Duodenal mucosa (tissue), 2 donors: ENCODE data around the gene EXOSC10.
"Not testable (repeated sequence)": the region's sequence is repeated elsewhere in the genome, so short reads cannot be mapped to it uniquely, and the experiment has no call there.

Experiments used
- H3K27ac ChIP-seq: one replicate; pipeline ENCODE4 v1.7.0; 2013; ENCODE audit warnings: low read depth, low read length
- H3K27me3 ChIP-seq, 2 donors: one replicate each; pipeline ENCODE4 v1.7.0; 2013; ENCODE audit warnings: low read length in 2 of 2, control low read depth in 1 of 2; ENCODE audit not compliant: insufficient read depth in 2 of 2, control insufficient read depth in 1 of 2
- H3K36me3 ChIP-seq, 2 donors: one replicate each; pipeline ENCODE4 v1.7.0; 2013; ENCODE audit warnings: low read length in 2 of 2, control low read depth in 1 of 2; ENCODE audit not compliant: insufficient read depth in 2 of 2, control insufficient read depth in 1 of 2
- H3K4me1 ChIP-seq, 2 donors: one replicate each; pipeline ENCODE4 v1.7.0; 2013; ENCODE audit warnings: low read length in 2 of 2, control low read depth in 1 of 2; ENCODE audit not compliant: insufficient read depth in 2 of 2, control insufficient read depth in 1 of 2
- H3K4me3 ChIP-seq, 2 donors: one replicate each; pipeline ENCODE4 v1.7.0; 2013; ENCODE audit warnings: low read length in 2 of 2, low read depth in 1 of 2
- H3K9ac ChIP-seq, 2 donors: one replicate each; pipeline ENCODE4 v1.7.0; 2013; ENCODE audit warnings: low read length in 2 of 2, low read depth in 1 of 2
- H3K9me3 ChIP-seq, 2 donors: one replicate each; pipeline ENCODE4 v1.7.0; 2013; ENCODE audit warnings: low read length in 2 of 2, control low read depth in 1 of 2; ENCODE audit not compliant: control insufficient read depth in 1 of 2

The EXOSC10 gene

DNA sequence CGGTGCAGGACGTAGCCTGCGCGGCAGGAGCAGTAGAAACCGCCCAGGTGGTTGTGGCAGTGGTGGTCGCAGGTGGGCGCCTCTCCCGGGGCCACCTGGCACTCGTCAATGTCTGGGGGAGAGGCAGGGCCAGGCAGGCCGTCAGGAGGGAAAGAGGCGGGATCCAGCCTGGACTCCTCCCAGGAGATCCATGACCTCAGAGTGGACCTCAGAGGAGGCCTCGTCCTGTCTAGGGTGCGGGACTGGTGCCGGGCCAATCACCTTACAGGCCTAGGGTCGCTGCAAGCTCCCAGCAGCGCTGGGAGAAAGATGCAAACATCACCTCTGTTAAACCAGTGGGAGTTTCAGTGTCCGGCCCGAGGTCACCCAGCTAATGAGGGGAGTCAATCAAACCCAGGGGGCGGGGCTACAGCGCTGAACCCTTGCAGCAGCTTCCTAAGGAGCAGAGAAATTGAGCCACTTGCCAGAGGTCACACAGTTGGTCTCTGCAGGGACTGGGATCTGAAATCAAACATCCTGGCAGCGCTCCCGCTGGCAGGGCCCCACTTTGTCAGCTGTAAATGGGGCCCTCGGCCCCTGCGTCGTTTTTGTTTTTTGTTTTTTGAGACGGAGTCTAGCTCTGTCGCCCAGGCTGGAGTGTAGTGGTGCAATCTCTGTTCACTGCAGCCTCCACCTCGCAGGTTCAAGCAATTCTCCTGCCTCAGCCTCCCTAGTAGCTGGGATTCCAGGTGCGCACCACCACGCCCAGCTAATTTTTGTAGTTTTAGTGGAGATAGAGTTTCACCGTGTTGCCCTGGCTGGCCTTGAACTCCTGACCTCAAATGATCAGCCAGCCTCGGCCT is 54.0 kb downstream of the EXOSC10 start:
- H3K27me3 ChIP-seq = no peaks in the 10 kb centered on the region
- no peak overlapping the region for H3K27ac ChIP-seq
- H3K4me3 ChIP-seq = no peak overlapping the region
- no peak overlapping the region for H3K9ac ChIP-seq
- H3K36me3 ChIP-seq = no peaks in the 10 kb centered on the region
- no peaks in the 10 kb centered on the region for H3K9me3 ChIP-seq
- H3K4me1 ChIP-seq = no peaks in the 10 kb centered on the region

DNA sequence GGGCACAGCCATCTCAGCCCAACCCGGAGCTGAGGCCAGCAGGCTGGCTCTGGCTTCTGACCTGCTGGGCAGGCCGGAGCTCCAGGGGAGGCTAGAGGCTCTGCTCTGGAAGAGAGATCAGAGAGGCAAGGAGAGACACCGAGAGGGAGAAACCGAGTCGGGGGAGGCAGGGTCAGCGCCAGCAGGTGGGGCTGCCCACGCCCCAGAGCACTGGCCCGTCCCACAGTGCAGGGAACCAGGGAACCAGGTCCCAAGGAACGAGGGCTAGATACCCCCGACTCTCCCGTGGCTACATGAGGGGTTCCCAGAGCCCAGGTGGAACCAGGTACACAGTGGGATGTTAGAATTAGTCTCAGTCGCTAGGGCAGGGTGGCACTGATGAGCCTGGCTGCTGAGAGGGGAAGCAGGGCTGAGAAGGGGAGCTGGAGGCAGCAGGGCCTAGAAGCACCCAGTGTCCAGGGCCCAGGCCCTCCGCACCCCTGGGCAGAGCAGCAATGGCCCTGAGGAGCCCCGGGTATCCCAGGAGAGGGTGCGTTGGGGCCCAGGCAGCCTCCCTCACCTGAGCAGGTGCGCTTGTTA is 54.7 kb downstream of the EXOSC10 start:
- H3K27me3 ChIP-seq = no peaks in the 10 kb centered on the region
- H3K27ac ChIP-seq = no peak overlapping the region
- H3K4me1 ChIP-seq = no peaks in the 10 kb centered on the region
- no peaks in the 10 kb centered on the region for H3K36me3 ChIP-seq
- H3K4me3 ChIP-seq = no peak overlapping the region
- no peak overlapping the region for H3K9ac ChIP-seq
- no peaks in the 10 kb centered on the region for H3K9me3 ChIP-seq

DNA sequence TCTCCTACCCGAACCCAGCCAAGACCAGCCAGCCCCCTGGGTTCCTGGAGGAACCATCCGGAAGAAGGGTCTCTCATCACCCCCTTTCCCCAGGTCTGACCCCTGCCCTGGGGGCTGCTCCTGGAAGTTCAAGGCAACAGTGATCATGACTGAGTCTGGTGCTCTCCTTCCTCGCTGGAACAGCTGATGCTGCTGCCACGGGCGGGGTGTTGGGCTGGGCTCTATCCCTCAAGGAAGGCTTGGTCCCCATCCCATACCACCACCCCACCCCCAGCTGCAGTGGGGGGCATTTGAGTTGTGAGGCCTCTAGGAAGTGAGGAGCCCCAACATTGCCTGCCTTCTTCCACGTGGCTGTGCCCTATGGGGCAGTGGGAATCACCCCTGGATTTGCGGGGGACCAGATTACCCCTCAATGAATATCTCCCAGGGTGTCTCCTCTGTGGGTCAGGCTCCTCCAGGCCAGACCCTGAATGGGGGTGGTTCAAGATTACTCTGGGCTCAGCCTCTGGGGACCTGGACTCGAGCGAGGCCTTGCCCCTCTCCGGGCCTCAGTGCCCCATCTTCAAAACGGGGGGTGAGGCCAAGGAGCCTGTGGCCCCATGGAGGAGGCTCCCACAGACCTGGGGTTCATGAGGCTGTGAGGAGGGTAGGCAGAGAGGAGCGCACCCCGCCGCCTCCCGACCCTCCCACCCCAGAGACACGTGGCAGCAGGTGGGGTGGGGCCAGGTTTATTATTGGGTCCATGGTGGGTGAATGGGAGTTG is 55.4 kb downstream of the EXOSC10 start:
- no peaks in the 10 kb centered on the region for H3K4me1 ChIP-seq
- no peak overlapping the region for H3K4me3 ChIP-seq
- no peak overlapping the region for H3K27ac ChIP-seq
- no peak overlapping the region for H3K9ac ChIP-seq
- H3K9me3 ChIP-seq = no peaks in the 10 kb centered on the region
- no peaks in the 10 kb centered on the region for H3K27me3 ChIP-seq
- H3K36me3 ChIP-seq = no peaks in the 10 kb centered on the region

GRCh38 chr1:11042995-11043874 is 56.4 kb downstream of the EXOSC10 start:
- Histone ChIP-seq H3K36me3 (no peaks in the 10 kb centered on the region), H3K27me3 (no peaks in the 10 kb centered on the region), H3K4me1 (no peaks in the 10 kb centered on the region), H3K4me3 (no peak overlapping the region), H3K27ac (no peak overlapping the region), H3K9ac (no peak overlapping the region), H3K9me3 (no peaks in the 10 kb centered on the region)

GRCh38 chr1:11042065-11042464 is 57.6 kb downstream of the EXOSC10 start:
- no peak overlapping the region for H3K4me3 ChIP-seq
- no peaks in the 10 kb centered on the region for H3K9me3 ChIP-seq
- H3K4me1 ChIP-seq = no peaks in the 10 kb centered on the region
- H3K27me3 ChIP-seq = no peaks in the 10 kb centered on the region
- H3K27ac ChIP-seq = no peak overlapping the region
- H3K36me3 ChIP-seq = no peaks in the 10 kb centered on the region
- H3K9ac ChIP-seq = no peak overlapping the region

DNA sequence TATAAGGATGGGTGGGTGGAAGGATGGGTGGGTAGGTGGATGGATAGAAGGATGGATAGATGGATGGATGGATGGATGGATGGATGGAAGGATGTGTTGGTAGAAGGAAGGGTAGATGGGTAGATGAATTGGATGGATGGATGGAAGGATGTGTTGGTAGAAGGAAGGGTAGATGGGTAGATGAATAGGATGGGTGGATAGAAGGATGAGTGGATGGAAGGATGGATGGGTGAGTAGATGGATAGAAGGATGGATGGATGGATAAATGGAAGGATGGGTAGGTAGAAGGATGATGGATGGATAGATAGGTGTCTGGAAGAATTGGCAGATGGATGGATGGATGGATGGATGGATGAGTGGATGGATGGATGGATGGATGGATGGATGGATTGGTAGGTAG is 58.6 kb downstream of the EXOSC10 start:
- H3K9ac ChIP-seq = no peak overlapping the region
- no peaks in the 10 kb centered on the region for H3K27me3 ChIP-seq
- H3K4me3 ChIP-seq = no peak overlapping the region
- no peaks in the 10 kb centered on the region for H3K4me1 ChIP-seq
- H3K36me3 ChIP-seq = no peaks in the 10 kb centered on the region
- no peak overlapping the region for H3K27ac ChIP-seq
- no peaks in the 10 kb centered on the region for H3K9me3 ChIP-seq

- not testable (repeated sequence) for H3K4me1 ChIP-seq
Measured at GRCh38 chr1:11040105-11040429, 59.6 kb downstream of the EXOSC10 start.

DNA sequence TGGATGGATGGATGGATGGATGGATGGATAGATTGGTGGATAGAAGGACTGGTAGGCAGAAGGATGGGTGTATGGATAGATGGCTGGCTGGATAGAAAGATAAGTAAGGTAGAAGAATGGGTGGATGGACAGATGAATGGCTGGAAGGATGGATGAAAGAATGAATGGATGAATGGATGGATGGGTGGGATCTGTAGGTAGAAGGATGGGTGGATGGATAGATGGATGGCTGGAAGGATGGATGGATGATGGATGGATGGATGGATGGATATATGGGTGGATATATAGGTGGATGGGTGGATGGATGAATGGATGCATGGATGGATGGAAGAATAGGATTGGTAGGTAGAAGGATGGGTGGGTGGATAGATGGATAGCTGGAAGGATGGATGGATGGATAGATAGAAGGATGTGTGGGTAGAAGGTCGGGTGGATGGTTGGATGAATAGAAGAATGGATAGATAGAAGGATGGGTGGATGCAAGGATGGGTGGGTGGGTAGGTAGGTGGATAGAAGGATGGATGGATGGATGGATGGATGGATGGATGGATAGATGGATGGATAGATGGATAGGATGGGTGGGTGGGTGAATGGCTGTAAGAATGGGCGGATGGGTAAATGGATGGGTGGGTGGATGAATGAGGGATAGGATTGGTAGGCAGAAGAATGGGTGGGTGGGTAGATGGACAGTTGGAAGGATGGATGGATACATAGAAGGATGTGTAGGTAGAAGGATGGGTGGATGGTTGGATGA is 60.1 kb downstream of the EXOSC10 start:
- H3K4me3 ChIP-seq = no peak overlapping the region
- no peaks in the 10 kb centered on the region for H3K4me1 ChIP-seq
- H3K9me3 ChIP-seq = no peaks in the 10 kb centered on the region
- H3K27me3 ChIP-seq = no peaks in the 10 kb centered on the region
- no peak overlapping the region for H3K9ac ChIP-seq
- no peaks in the 10 kb centered on the region for H3K36me3 ChIP-seq
- H3K27ac ChIP-seq = no peak overlapping the region

More at GRCh38 chr1:11040105-11040429, 59.6 kb downstream of the EXOSC10 start:
- H3K9ac ChIP-seq, H3K36me3 ChIP-seq, H3K9me3 ChIP-seq, H3K4me3 ChIP-seq, H3K27ac ChIP-seq, H3K27me3 ChIP-seq: not testable (repeated sequence)

GRCh38 chr1:11037740-11038182 is 61.9 kb downstream of the EXOSC10 start:
- no peak overlapping the region for H3K27ac ChIP-seq
- H3K4me1 ChIP-seq = no peaks in the 10 kb centered on the region
- no peak overlapping the region for H3K9ac ChIP-seq
- H3K9me3 ChIP-seq = no peaks in the 10 kb centered on the region
- no peaks in the 10 kb centered on the region for H3K27me3 ChIP-seq
- H3K4me3 ChIP-seq = no peak overlapping the region
- no peaks in the 10 kb centered on the region for H3K36me3 ChIP-seq
